GM12872 (cell line): ENCODE measurements around the gene VPS39.

Experiments used
- TF ChIP-seq, protein P1 (sequence below): IDR thresholded peaks from 3 replicates; pipeline ENCODE4 v1.5.1; 2011; ENCODE audit warnings: low read depth, mild to moderate bottlenecking, low read length, moderate library complexity; ENCODE audit not compliant: insufficient read depth

VPS39 gene

DNA sequence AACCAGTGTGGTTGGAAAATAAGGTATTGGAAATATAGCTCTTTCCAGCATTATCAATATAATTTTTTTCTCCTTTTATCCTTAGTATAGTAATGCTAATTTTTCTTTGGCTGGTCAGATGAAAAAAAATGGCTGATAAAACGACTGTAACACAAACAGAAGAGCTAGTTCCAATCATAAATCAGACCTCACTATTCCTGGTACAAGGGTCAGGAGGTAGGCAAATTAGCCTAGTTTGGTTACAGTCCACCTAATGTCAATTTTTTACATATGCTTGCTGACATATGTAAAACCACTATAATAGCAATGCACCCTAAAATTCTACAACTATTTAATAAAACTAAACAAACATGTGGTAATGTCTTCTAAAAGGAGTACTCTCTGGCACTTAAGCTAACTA is 19.9 kb upstream of the VPS39 start:
- TF ChIP-seq, protein P1, sequence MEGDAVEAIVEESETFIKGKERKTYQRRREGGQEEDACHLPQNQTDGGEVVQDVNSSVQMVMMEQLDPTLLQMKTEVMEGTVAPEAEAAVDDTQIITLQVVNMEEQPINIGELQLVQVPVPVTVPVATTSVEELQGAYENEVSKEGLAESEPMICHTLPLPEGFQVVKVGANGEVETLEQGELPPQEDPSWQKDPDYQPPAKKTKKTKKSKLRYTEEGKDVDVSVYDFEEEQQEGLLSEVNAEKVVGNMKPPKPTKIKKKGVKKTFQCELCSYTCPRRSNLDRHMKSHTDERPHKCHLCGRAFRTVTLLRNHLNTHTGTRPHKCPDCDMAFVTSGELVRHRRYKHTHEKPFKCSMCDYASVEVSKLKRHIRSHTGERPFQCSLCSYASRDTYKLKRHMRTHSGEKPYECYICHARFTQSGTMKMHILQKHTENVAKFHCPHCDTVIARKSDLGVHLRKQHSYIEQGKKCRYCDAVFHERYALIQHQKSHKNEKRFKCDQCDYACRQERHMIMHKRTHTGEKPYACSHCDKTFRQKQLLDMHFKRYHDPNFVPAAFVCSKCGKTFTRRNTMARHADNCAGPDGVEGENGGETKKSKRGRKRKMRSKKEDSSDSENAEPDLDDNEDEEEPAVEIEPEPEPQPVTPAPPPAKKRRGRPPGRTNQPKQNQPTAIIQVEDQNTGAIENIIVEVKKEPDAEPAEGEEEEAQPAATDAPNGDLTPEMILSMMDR: no peak

- TF ChIP-seq, protein P1: no peak
These were observed 18.5 kb upstream of the VPS39 start for GRCh38 chr15:42226648-42227047.

- TF ChIP-seq, protein P1: no peak
These were observed 12.1 kb upstream of the VPS39 start for GRCh38 chr15:42220216-42220615.

GRCh38 chr15:42218953-42219592 is 11.0 kb upstream of the VPS39 start:
- TF ChIP-seq, protein P1: no peak

GRCh38 chr15:42217568-42217967 is 9.5 kb upstream of the VPS39 start:
- TF ChIP-seq, protein P1: no peak

DNA sequence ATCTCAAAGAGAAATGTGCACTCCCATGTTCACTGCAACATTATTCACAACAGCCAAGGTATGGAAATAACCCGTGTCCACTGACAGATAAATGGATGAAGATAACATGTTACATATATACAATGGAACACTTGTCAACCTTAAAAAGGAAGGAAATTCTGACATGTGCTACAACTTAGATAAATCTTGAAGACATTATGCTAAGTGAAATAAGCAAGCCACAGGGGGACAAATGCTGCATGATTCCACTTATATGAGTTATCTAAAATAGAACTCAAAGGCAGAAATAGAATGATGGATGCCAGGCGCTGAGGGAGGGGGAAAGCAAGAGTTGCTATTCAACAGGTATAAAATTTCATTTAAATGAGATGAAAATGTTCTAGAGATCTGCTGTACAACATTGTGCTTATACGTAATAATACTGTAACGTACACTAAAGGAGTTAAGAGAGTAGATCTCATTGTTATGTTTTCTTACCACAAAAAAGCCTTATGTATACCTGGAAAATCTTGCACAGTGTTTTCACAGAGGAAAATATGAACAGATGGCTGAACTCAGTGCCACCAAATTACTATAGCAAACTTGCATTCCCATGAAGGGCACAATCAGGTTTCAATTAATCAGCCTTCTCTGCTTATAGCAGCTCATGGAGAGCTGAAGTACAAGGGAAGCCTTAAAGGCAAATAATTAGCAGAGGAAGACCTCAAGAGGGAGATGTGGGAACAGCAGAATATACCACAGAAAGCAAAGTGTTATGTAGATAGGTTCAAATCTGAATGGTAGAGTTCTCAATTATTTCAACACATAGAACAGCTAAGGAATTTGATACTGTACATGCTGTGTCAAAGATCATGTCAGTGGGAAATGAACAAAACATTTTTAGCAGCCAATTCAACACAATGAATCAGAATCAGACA is 8.1 kb upstream of the VPS39 start:
- TF ChIP-seq, protein P1: no peak

DNA sequence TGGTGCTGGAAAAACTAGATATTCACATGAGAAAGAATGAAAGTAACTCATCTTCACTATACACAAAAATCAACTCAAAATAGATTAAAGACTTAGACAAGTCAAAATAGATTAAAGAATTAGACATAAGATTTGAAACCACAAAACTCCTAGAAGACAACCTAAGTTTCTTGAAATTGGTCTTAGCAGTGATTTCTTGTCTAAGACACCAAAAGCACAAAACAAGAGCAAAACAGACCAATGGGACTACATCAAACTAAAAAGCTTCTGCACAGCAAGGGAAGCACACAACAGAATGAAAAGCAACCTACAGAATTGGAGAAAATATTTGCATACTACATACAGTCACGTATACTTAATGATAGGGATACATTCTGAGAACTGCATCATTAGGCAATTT is 6.5 kb upstream of the VPS39 start:
- TF ChIP-seq, protein P1: no peak
